ENCODE measurements around the gene CCDC83.

DNA sequence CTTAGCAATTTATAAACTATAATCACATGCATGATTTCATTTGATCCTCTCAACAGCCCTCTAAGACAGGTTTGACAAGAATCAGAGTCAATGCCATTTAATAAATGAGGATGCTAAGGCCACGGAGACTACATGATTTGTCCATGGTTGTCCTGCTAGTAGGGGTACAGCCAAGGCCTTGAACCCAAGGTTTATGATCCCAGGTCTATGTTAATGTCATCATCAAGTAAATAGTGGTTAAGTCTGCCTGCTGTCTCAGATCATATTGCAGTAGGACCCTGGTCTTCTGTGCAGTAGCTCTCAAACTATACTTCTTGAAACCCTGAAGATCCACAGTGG, 26.6 kb upstream of the CCDC83 start:
- TF ChIP-seq, protein P1, sequence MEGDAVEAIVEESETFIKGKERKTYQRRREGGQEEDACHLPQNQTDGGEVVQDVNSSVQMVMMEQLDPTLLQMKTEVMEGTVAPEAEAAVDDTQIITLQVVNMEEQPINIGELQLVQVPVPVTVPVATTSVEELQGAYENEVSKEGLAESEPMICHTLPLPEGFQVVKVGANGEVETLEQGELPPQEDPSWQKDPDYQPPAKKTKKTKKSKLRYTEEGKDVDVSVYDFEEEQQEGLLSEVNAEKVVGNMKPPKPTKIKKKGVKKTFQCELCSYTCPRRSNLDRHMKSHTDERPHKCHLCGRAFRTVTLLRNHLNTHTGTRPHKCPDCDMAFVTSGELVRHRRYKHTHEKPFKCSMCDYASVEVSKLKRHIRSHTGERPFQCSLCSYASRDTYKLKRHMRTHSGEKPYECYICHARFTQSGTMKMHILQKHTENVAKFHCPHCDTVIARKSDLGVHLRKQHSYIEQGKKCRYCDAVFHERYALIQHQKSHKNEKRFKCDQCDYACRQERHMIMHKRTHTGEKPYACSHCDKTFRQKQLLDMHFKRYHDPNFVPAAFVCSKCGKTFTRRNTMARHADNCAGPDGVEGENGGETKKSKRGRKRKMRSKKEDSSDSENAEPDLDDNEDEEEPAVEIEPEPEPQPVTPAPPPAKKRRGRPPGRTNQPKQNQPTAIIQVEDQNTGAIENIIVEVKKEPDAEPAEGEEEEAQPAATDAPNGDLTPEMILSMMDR (conservative IDR thresholded peaks at IDR 0.05 in 1 of 2, IDR thresholded peaks at IDR 0.05 in 1 of 2; ENCODE audit: low read depth in 1 of 2, low read length in 2 of 2): no peak
- TF ChIP-seq EZH2 (IDR thresholded peaks at IDR 0.05; ENCODE audit: low read length, missing control alignments): no peak

All from fibroblast of lung (primary cell).